ENCODE results near the gene RPTOR.

RPTOR gene

DNA sequence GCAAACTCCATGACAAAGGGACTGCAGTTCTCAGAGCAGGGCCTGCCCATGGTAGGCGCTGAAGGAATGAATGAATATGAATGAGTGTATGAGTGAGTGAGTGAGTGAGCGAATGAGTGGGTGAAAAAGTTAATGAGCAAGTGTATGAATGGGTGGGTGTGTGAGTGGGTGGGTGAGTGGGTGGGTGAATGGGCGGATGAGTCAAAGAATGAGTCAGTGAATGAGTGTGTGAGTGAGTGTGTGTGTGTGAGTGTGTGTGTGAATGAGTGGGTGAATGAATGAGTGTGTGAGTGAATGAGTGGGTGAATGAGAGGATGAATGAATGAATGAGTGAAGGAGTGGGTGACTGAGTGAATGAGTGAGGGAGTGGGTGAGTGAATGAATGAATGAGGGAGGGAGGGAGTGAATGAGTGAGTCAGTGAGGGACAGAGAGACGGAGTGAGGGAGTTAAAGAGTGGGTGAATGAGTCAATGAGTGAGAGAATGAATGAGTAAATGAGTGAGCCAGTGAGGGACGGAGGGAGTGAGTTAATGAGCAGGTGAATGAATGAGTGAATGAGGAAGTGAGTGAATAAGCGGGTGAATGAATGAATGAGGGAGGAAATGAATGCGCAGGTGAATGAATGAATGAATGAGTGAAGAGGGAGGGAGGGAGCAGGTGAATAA, 435.9 kb downstream of the RPTOR start (continued):
- no peak for TF ChIP-seq HOXA7 (CRISPR knock-in tag; IDR thresholded peaks at IDR 0.05; ENCODE audit: borderline replicate concordance)
- TF ChIP-seq GLIS1 (tag by site-specific recombination; IDR thresholded peaks at IDR 0.05), result no peak
- TF ChIP-seq, protein P1, sequence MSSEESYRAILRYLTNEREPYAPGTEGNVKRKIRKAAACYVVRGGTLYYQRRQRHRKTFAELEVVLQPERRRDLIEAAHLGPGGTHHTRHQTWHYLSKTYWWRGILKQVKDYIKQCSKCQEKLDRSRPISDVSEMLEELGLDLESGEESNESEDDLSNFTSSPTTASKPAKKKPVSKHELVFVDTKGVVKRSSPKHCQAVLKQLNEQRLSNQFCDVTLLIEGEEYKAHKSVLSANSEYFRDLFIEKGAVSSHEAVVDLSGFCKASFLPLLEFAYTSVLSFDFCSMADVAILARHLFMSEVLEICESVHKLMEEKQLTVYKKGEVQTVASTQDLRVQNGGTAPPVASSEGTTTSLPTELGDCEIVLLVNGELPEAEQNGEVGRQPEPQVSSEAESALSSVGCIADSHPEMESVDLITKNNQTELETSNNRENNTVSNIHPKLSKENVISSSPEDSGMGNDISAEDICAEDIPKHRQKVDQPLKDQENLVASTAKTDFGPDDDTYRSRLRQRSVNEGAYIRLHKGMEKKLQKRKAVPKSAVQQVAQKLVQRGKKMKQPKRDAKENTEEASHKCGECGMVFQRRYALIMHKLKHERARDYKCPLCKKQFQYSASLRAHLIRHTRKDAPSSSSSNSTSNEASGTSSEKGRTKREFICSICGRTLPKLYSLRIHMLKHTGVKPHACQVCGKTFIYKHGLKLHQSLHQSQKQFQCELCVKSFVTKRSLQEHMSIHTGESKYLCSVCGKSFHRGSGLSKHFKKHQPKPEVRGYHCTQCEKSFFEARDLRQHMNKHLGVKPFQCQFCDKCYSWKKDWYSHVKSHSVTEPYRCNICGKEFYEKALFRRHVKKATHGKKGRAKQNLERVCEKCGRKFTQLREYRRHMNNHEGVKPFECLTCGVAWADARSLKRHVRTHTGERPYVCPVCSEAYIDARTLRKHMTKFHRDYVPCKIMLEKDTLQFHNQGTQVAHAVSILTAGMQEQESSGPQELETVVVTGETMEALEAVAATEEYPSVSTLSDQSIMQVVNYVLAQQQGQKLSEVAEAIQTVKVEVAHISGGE (tag by site-specific recombination; conservative IDR thresholded peaks at IDR 0.05; ENCODE audit: low read depth), result no peak
- TF ChIP-seq TRIM28 (IDR thresholded peaks at IDR 0.05; ENCODE audit: borderline replicate concordance, low read length), result no peak
- TF ChIP-seq, protein P2, sequence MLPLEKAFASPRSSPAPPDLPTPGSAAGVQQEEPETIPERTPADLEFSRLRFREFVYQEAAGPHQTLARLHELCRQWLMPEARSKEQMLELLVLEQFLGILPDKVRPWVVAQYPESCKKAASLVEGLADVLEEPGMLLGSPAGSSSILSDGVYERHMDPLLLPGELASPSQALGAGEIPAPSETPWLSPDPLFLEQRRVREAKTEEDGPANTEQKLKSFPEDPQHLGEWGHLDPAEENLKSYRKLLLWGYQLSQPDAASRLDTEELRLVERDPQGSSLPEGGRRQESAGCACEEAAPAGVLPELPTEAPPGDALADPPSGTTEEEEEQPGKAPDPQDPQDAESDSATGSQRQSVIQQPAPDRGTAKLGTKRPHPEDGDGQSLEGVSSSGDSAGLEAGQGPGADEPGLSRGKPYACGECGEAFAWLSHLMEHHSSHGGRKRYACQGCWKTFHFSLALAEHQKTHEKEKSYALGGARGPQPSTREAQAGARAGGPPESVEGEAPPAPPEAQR (tag by site-specific recombination; IDR thresholded peaks at IDR 0.05), result no peak
- no peak for TF ChIP-seq ZNF660 (tag by site-specific recombination; IDR thresholded peaks at IDR 0.05)
- TF ChIP-seq ZNF626 (tag by site-specific recombination; IDR thresholded peaks at IDR 0.05), result no peak
- TF ChIP-seq ZNF792 (tag by site-specific recombination; IDR thresholded peaks at IDR 0.05), result no peak
- TF ChIP-seq ZNF768 (tag by site-specific recombination; IDR thresholded peaks at IDR 0.05), result no peak
- no peak for TF ChIP-seq KLF10 (tag by site-specific recombination; IDR thresholded peaks at IDR 0.05)
- no peak for TF ChIP-seq ZNF292 (tag by site-specific recombination; IDR thresholded peaks at IDR 0.05; ENCODE audit: borderline replicate concordance, low read depth)
- peak; percentile 40 for TF ChIP-seq ZNF398 (tag by site-specific recombination; IDR thresholded peaks at IDR 0.05)
- TF ChIP-seq HOXD13 (CRISPR knock-in tag; IDR thresholded peaks at IDR 0.05; ENCODE audit: borderline replicate concordance), result no peak
- TF ChIP-seq ZNF169 (tag by site-specific recombination; IDR thresholded peaks at IDR 0.05), result no peak
- TF ChIP-seq ZNF677 (tag by site-specific recombination; IDR thresholded peaks at IDR 0.05), result no peak
- 0 out of 2 replicates have a peak, but pooled peaks have one; percentile 56 for TF ChIP-seq ZNF521 (tag by site-specific recombination; IDR thresholded peaks at IDR 0.05)
- TF ChIP-seq ZNF366 (tag by site-specific recombination; conservative IDR thresholded peaks at IDR 0.05), result peak; percentile 99
- TF ChIP-seq ZBTB21 (tag by site-specific recombination; IDR thresholded peaks at IDR 0.05), result 0 out of 2 replicates have a peak, but pooled peaks have one; percentile 9
- no peak for TF ChIP-seq ZNF624 (tag by site-specific recombination; IDR thresholded peaks at IDR 0.05)
- TF ChIP-seq ZNF561 (tag by site-specific recombination; IDR thresholded peaks at IDR 0.05; ENCODE audit: borderline replicate concordance), result no peak
- no peak for TF ChIP-seq ZNF596 (tag by site-specific recombination; IDR thresholded peaks at IDR 0.05)
- TF ChIP-seq ZNF16 (tag by site-specific recombination; IDR thresholded peaks at IDR 0.05; ENCODE audit: low read depth), result no peak
- TF ChIP-seq ZNF23 (tag by site-specific recombination; IDR thresholded peaks at IDR 0.05; ENCODE audit: borderline replicate concordance), result no peak
- no peak for TF ChIP-seq IKZF3 (tag by site-specific recombination; IDR thresholded peaks at IDR 0.05)
- TF ChIP-seq GFI1B (tag by site-specific recombination; IDR thresholded peaks at IDR 0.05), result no peak
- no peak for TF ChIP-seq ZNF776 (tag by site-specific recombination; IDR thresholded peaks at IDR 0.05; ENCODE audit: borderline replicate concordance)
- no peak for TF ChIP-seq ZNF132 (tag by site-specific recombination; IDR thresholded peaks at IDR 0.05; ENCODE audit: borderline replicate concordance)
- no peak; the same call in 1 of the 2 replicates for TF ChIP-seq SP7 (tag by site-specific recombination; IDR thresholded peaks at IDR 0.05)
- TF ChIP-seq ZNF621 (tag by site-specific recombination; IDR thresholded peaks at IDR 0.05), result no peak
- no peak for TF ChIP-seq ZNF37A (tag by site-specific recombination; IDR thresholded peaks at IDR 0.05)
- no peak for TF ChIP-seq ZNF558 (tag by site-specific recombination; IDR thresholded peaks at IDR 0.05)
- no peak for TF ChIP-seq MZF1 (tag by site-specific recombination; IDR thresholded peaks at IDR 0.05; ENCODE audit: borderline replicate concordance)
- no peak for TF ChIP-seq ZNF555 (tag by site-specific recombination; conservative IDR thresholded peaks at IDR 0.05)
- no peak for TF ChIP-seq ZNF629 (tag by site-specific recombination; IDR thresholded peaks at IDR 0.05)
- no peak for TF ChIP-seq ZNF274 (IDR thresholded peaks at IDR 0.05; ENCODE audit: low read length)
- no peak; the same call in 1 of the 2 replicates for TF ChIP-seq ZNF274 (tag by site-specific recombination; IDR thresholded peaks at IDR 0.05; ENCODE audit: borderline replicate concordance)
- TF ChIP-seq ZNF239 (tag by site-specific recombination; IDR thresholded peaks at IDR 0.05), result no peak
